SU-DHL-6 (cell line): ENCODE measurements around the gene SPHK2.

Experiments used
- H2AFZ ChIP-seq: fragments of 200-600 bp; sonication (generic); 2 replicates; pipeline ENCODE4 v1.6.1; 2014; ENCODE audit warnings: low read depth, mild to moderate bottlenecking, moderate library complexity, mixed read lengths, antibody characterized with exemption, low read length; ENCODE audit not compliant: severe bottlenecking
- H3F3A ChIP-seq: fragments of 200-600 bp; shearing (Covaris generic); 2 replicates; pipeline ENCODE4 v1.6.0; 2016; ENCODE audit warnings: antibody characterized with exemption, mild to moderate bottlenecking; ENCODE audit not compliant: insufficient read depth
- H3K27ac ChIP-seq: fragments of 200-600 bp; sonication (generic); 2 replicates; pipeline ENCODE4 v1.5.1; 2016; ENCODE audit warnings: low read depth, mild to moderate bottlenecking, low read length, moderate library complexity, mixed read lengths
- H3K27me3 ChIP-seq: fragments of 200-600 bp; sonication (generic), shearing (Covaris generic); 2 replicates; pipeline ENCODE4 v1.6.0; 2014; ENCODE audit warnings: mild to moderate bottlenecking, low read length
- H3K36me3 ChIP-seq: fragments of 200-600 bp; sonication (generic); 2 replicates; pipeline ENCODE4 v1.6.1; 2014; ENCODE audit warnings: mild to moderate bottlenecking, low read length, mixed read lengths
- H3K4me2 ChIP-seq: fragments of 300-600, 200-600 bp; shearing (Covaris generic), sonication (generic); 2 replicates; pipeline ENCODE4 v1.6.0; 2014; ENCODE audit warnings: low read length, low read depth, mild to moderate bottlenecking; ENCODE audit not compliant: poor library complexity, severe bottlenecking
- H3K4me3 ChIP-seq: fragments of 200-600 bp; sonication (generic); 2 replicates; pipeline ENCODE4 v1.5.1; 2014; ENCODE audit warnings: antibody characterized with exemption, low read length, mild to moderate bottlenecking, mixed read lengths; ENCODE audit not compliant: insufficient read depth, poor library complexity, severe bottlenecking
- H3K79me2 ChIP-seq: fragments of 200-600 bp; sonication (generic); 2 replicates; pipeline ENCODE4 v1.6.1; 2014; ENCODE audit warnings: mild to moderate bottlenecking, low read length, moderate library complexity; ENCODE audit not compliant: insufficient read depth
- H3K9ac ChIP-seq: fragments of 200-600 bp; sonication (generic); 2 replicates; pipeline ENCODE4 v1.7.0; 2014; ENCODE audit warnings: mild to moderate bottlenecking, low read length
- H3K9me2 ChIP-seq: fragments of 200-600 bp; sonication (generic); replicated peaks from 2 replicates; pipeline ENCODE4 v1.6.1; 2014; ENCODE audit warnings: low read length; ENCODE audit not compliant: insufficient read depth
- H3K9me3 ChIP-seq: fragments of 200-600 bp; sonication (generic); 2 replicates; pipeline ENCODE4 v1.6.1; 2014; ENCODE audit warnings: low read length, mixed read lengths; ENCODE audit not compliant: insufficient read depth
- H4K20me1 ChIP-seq: fragments of 200-600 bp; sonication (generic); 2 replicates; pipeline ENCODE4 v1.6.1; 2014; ENCODE audit warnings: low read depth, mild to moderate bottlenecking, antibody characterized with exemption, low read length, moderate library complexity, mixed read lengths
- CTCF ChIP-seq: fragments of 200-600 bp; sonication (generic); IDR thresholded peaks from one replicate; pipeline ENCODE4 v1.5.1; 2017; ENCODE audit warnings: antibody characterized with exemption, mild to moderate bottlenecking, low read length, moderate library complexity; ENCODE audit not compliant: insufficient read depth, poor library complexity, severe bottlenecking
- EZH2phosphoT487 ChIP-seq: fragments of 200-600 bp; sonication (generic), shearing (Covaris generic); conservative IDR thresholded peaks from 2 replicates; pipeline ENCODE4 v1.6.1; 2018; ENCODE audit warnings: mild to moderate bottlenecking, antibody characterized with exemption, low read length, moderate library complexity, mixed read lengths

SPHK2 gene

DNA sequence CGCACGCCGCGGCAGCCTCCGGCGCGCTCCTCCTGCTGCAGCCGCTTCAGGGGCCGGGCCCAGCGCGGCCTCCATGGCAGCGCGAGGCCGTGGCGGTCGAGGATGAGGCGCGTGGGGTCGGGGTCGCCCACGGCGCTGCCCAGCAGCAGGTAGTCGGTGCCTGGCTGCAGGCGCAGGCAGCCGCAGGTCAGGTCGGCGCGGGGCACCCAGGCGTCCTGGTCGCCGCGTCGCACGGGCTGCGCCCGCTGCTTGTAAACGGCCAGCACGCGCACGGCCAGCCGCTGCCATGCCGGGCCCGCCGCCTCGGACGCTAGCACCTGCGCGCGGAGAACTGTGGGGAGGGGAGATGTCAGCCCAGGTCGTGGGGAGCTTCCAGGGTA is 42.4 kb downstream of the SPHK2 start:
- H3K9me2 ChIP-seq, result no peaks in the 10 kb centered on the region
- no peaks in the 10 kb centered on the region for H3K27me3 ChIP-seq
- H4K20me1 ChIP-seq, result no peaks in the 10 kb centered on the region
- no peak for TF ChIP-seq CTCF
- no peak for TF ChIP-seq EZH2phosphoT487
- H2AFZ ChIP-seq, result no peak overlapping the region
- no peaks in the 10 kb centered on the region for H3F3A ChIP-seq
- H3K9me3 ChIP-seq, result no peaks in the 10 kb centered on the region
- H3K79me2 ChIP-seq, result no peaks in the 10 kb centered on the region
- H3K9ac ChIP-seq, result no peak overlapping the region
- H3K27ac ChIP-seq, result no peak overlapping the region
- no peak overlapping the region for H3K4me3 ChIP-seq
- H3K36me3 ChIP-seq, result no peaks in the 10 kb centered on the region
- H3K4me2 ChIP-seq, result no peak overlapping the region

GRCh38 chr19:48663667-48664066 is 44.4 kb downstream of the SPHK2 start:
- Histone ChIP-seq H3K4me2 (no peak overlapping the region), H3K9me3 (no peaks in the 10 kb centered on the region), H4K20me1 (no peaks in the 10 kb centered on the region), H3K36me3 (no peaks in the 10 kb centered on the region), H3F3A (no peaks in the 10 kb centered on the region), H3K27ac (no peak overlapping the region), H2AFZ (no peak overlapping the region), H3K9ac (no peak overlapping the region), H3K27me3 (no peaks in the 10 kb centered on the region), H3K4me3 (no peak overlapping the region), H3K9me2 (no peaks in the 10 kb centered on the region), H3K79me2 (no peaks in the 10 kb centered on the region)
- TF ChIP-seq CTCF (no peak), EZH2phosphoT487 (no peak)

- Histone ChIP-seq H2AFZ (no peak overlapping the region), H4K20me1 (no peaks in the 10 kb centered on the region), H3K9ac (no peak overlapping the region), H3K4me2 (no peak overlapping the region), H3K9me3 (no peaks in the 10 kb centered on the region), H3K27me3 (no peaks in the 10 kb centered on the region), H3K9me2 (no peaks in the 10 kb centered on the region), H3K79me2 (no peaks in the 10 kb centered on the region), H3K27ac (no peak overlapping the region), H3F3A (no peaks in the 10 kb centered on the region), H3K4me3 (no peak overlapping the region), H3K36me3 (no peaks in the 10 kb centered on the region)
- no peak for TF ChIP-seq EZH2phosphoT487
- TF ChIP-seq CTCF, result no peak
Measured at GRCh38 chr19:48664476-48664875, 45.2 kb downstream of the SPHK2 start.

GRCh38 chr19:48665786-48666185 is 46.5 kb downstream of the SPHK2 start:
- TF ChIP-seq CTCF (no peak), EZH2phosphoT487 (no peak)
- H3K9ac ChIP-seq, result no peak overlapping the region
- H3K4me3 ChIP-seq, result no peak overlapping the region
- H3K36me3 ChIP-seq, result no peaks in the 10 kb centered on the region
- H3K27me3 ChIP-seq, result no peaks in the 10 kb centered on the region
- no peaks in the 10 kb centered on the region for H3K9me2 ChIP-seq
- H3K4me2 ChIP-seq, result no peak overlapping the region
- no peak overlapping the region for H2AFZ ChIP-seq
- H3K27ac ChIP-seq, result no peak overlapping the region
- H3K9me3 ChIP-seq, result no peaks in the 10 kb centered on the region
- no peaks in the 10 kb centered on the region for H3F3A ChIP-seq
- H4K20me1 ChIP-seq, result no peaks in the 10 kb centered on the region
- H3K79me2 ChIP-seq, result no peaks in the 10 kb centered on the region
